ENCODE results near the gene FRAT1.

Gene FRAT1

GRCh38 chr10:97356318-97356914 lies 37.3 kb downstream of the FRAT1 start:
- H3K9me3 ChIP-seq (ENCODE audit: control insufficient read depth, insufficient read depth, low read depth, low read length): no peaks in the 10 kb centered on the region
- H3K4me1 ChIP-seq (ENCODE audit: control insufficient read depth, insufficient read depth, low read length): peaks cover 3% of the 10 kb centered on the region; the same call in 1 of the 2 replicates
- no peak overlapping the region for H3K4me3 ChIP-seq (ENCODE audit: low read depth, low read length)
- peaks cover 68% of the 10 kb centered on the region for H3K36me3 ChIP-seq (ENCODE audit: control insufficient read depth, insufficient read depth, low read length)
- H3K9ac ChIP-seq (ENCODE audit: low read length): no peak overlapping the region
- H3K27ac ChIP-seq (ENCODE audit: low read depth, low read length): no peak overlapping the region
- no peaks in the 10 kb centered on the region for H3K27me3 ChIP-seq (ENCODE audit: control insufficient read depth, insufficient read depth, low read length)

- Histone ChIP-seq H3K27me3 (ENCODE audit: control insufficient read depth, insufficient read depth, low read length) (no peaks in the 10 kb centered on the region), H3K36me3 (ENCODE audit: control insufficient read depth, insufficient read depth, low read length) (peaks cover 68% of the 10 kb centered on the region), H3K9me3 (ENCODE audit: control insufficient read depth, insufficient read depth, low read depth, low read length) (no peaks in the 10 kb centered on the region), H3K27ac (ENCODE audit: low read depth, low read length) (no peak overlapping the region), H3K4me3 (ENCODE audit: low read depth, low read length) (no peak overlapping the region), H3K4me1 (ENCODE audit: control insufficient read depth, insufficient read depth, low read length) (peaks cover 3% of the 10 kb centered on the region; the same call in 1 of the 2 replicates), H3K9ac (ENCODE audit: low read length) (no peak overlapping the region)
These were observed 37.8 kb downstream of the FRAT1 start for GRCh38 chr10:97356918-97357317.

- Histone ChIP-seq H3K9ac (ENCODE audit: low read length) (no peak overlapping the region), H3K27me3 (ENCODE audit: control insufficient read depth, insufficient read depth, low read length) (no peaks in the 10 kb centered on the region), H3K9me3 (ENCODE audit: control insufficient read depth, insufficient read depth, low read depth, low read length) (no peaks in the 10 kb centered on the region), H3K4me3 (ENCODE audit: low read depth, low read length) (no peak overlapping the region), H3K4me1 (ENCODE audit: control insufficient read depth, insufficient read depth, low read length) (peaks cover 3% of the 10 kb centered on the region), H3K36me3 (ENCODE audit: control insufficient read depth, insufficient read depth, low read length) (peaks cover 78% of the 10 kb centered on the region), H3K27ac (ENCODE audit: low read depth, low read length) (no peak overlapping the region)
These were observed 39.3 kb downstream of the FRAT1 start for GRCh38 chr10:97358349-97358748.

- Histone ChIP-seq H3K4me3 (ENCODE audit: low read depth, low read length) (no peak overlapping the region), H3K36me3 (ENCODE audit: control insufficient read depth, insufficient read depth, low read length) (peaks cover 82% of the 10 kb centered on the region), H3K9ac (ENCODE audit: low read length) (no peak overlapping the region), H3K4me1 (ENCODE audit: control insufficient read depth, insufficient read depth, low read length) (peaks cover 3% of the 10 kb centered on the region), H3K27me3 (ENCODE audit: control insufficient read depth, insufficient read depth, low read length) (no peaks in the 10 kb centered on the region), H3K27ac (ENCODE audit: low read depth, low read length) (no peak overlapping the region), H3K9me3 (ENCODE audit: control insufficient read depth, insufficient read depth, low read depth, low read length) (no peaks in the 10 kb centered on the region)
These were observed 39.7 kb downstream of the FRAT1 start for GRCh38 chr10:97358781-97359180.

GRCh38 chr10:97360705-97361536 lies 41.9 kb downstream of the FRAT1 start:
- peaks cover 91% of the 10 kb centered on the region for H3K36me3 ChIP-seq (ENCODE audit: control insufficient read depth, insufficient read depth, low read length)
- H3K9ac ChIP-seq (ENCODE audit: low read length): no peak overlapping the region
- H3K27ac ChIP-seq (ENCODE audit: low read depth, low read length): peak overlapping the region; percentile 44; the same call in 1 of the 2 replicates
- H3K4me1 ChIP-seq (ENCODE audit: control insufficient read depth, insufficient read depth, low read length): no peaks in the 10 kb centered on the region; the same call in 1 of the 2 replicates
- H3K27me3 ChIP-seq (ENCODE audit: control insufficient read depth, insufficient read depth, low read length): no peaks in the 10 kb centered on the region
- H3K4me3 ChIP-seq (ENCODE audit: low read depth, low read length): no peak overlapping the region
- H3K9me3 ChIP-seq (ENCODE audit: control insufficient read depth, insufficient read depth, low read depth, low read length): no peaks in the 10 kb centered on the region

- Histone ChIP-seq H3K9ac (ENCODE audit: low read length) (no peak overlapping the region), H3K36me3 (ENCODE audit: control insufficient read depth, insufficient read depth, low read length) (peaks cover 92% of the 10 kb centered on the region), H3K27me3 (ENCODE audit: control insufficient read depth, insufficient read depth, low read length) (no peaks in the 10 kb centered on the region), H3K9me3 (ENCODE audit: control insufficient read depth, insufficient read depth, low read depth, low read length) (no peaks in the 10 kb centered on the region), H3K27ac (ENCODE audit: low read depth, low read length) (peak overlapping the region; percentile 44; the same call in 1 of the 2 replicates), H3K4me1 (ENCODE audit: control insufficient read depth, insufficient read depth, low read length) (no peaks in the 10 kb centered on the region; the same call in 1 of the 2 replicates), H3K4me3 (ENCODE audit: low read depth, low read length) (no peak overlapping the region)
These were observed 42.4 kb downstream of the FRAT1 start for GRCh38 chr10:97361537-97361901.

GRCh38 chr10:97362310-97363033 lies 43.4 kb downstream of the FRAT1 start:
- Histone ChIP-seq H3K27me3 (ENCODE audit: control insufficient read depth, insufficient read depth, low read length) (no peaks in the 10 kb centered on the region), H3K36me3 (ENCODE audit: control insufficient read depth, insufficient read depth, low read length) (peaks cover 92% of the 10 kb centered on the region), H3K9ac (ENCODE audit: low read length) (no peak overlapping the region), H3K27ac (ENCODE audit: low read depth, low read length) (0 out of 2 replicates have a peak overlapping the region, but pooled peaks have one; percentile 23), H3K4me3 (ENCODE audit: low read depth, low read length) (no peak overlapping the region), H3K4me1 (ENCODE audit: control insufficient read depth, insufficient read depth, low read length) (no peaks in the 10 kb centered on the region; the same call in 1 of the 2 replicates), H3K9me3 (ENCODE audit: control insufficient read depth, insufficient read depth, low read depth, low read length) (no peaks in the 10 kb centered on the region)

- H3K4me1 ChIP-seq (ENCODE audit: control insufficient read depth, insufficient read depth, low read length): no peaks in the 10 kb centered on the region; the same call in 1 of the 2 replicates
- no peak overlapping the region for H3K9ac ChIP-seq (ENCODE audit: low read length)
- H3K27me3 ChIP-seq (ENCODE audit: control insufficient read depth, insufficient read depth, low read length): no peaks in the 10 kb centered on the region
- 0 out of 2 replicates have a peak overlapping the region, but pooled peaks have one; percentile 23 for H3K27ac ChIP-seq (ENCODE audit: low read depth, low read length)
- peaks cover 89% of the 10 kb centered on the region for H3K36me3 ChIP-seq (ENCODE audit: control insufficient read depth, insufficient read depth, low read length)
- H3K9me3 ChIP-seq (ENCODE audit: control insufficient read depth, insufficient read depth, low read depth, low read length): no peaks in the 10 kb centered on the region
- no peak overlapping the region for H3K4me3 ChIP-seq (ENCODE audit: low read depth, low read length)
These were observed 44.0 kb downstream of the FRAT1 start for GRCh38 chr10:97363071-97363470.

- no peak overlapping the region for H3K27ac ChIP-seq (ENCODE audit: low read depth, low read length)
These were observed 46.8 kb downstream of the FRAT1 start for GRCh38 chr10:97365761-97366351.

GRCh38 chr10:97366572-97366971 lies 47.5 kb downstream of the FRAT1 start:
- Histone ChIP-seq H3K9me3 (ENCODE audit: control insufficient read depth, insufficient read depth, low read depth, low read length) (no peaks in the 10 kb centered on the region), H3K9ac (ENCODE audit: low read length) (no peak overlapping the region), H3K27me3 (ENCODE audit: control insufficient read depth, insufficient read depth, low read length) (no peaks in the 10 kb centered on the region), H3K4me1 (ENCODE audit: control insufficient read depth, insufficient read depth, low read length) (no peaks in the 10 kb centered on the region; the same call in 1 of the 2 replicates), H3K27ac (ENCODE audit: low read depth, low read length) (no peak overlapping the region; the same call in 1 of the 2 replicates), H3K36me3 (ENCODE audit: control insufficient read depth, insufficient read depth, low read length) (peaks cover 86% of the 10 kb centered on the region), H3K4me3 (ENCODE audit: low read depth, low read length) (no peak overlapping the region)

More at GRCh38 chr10:97365761-97366351, 46.8 kb downstream of the FRAT1 start:
- no peaks in the 10 kb centered on the region for H3K27me3 ChIP-seq (ENCODE audit: control insufficient read depth, insufficient read depth, low read length)
- H3K4me1 ChIP-seq (ENCODE audit: control insufficient read depth, insufficient read depth, low read length): no peaks in the 10 kb centered on the region; the same call in 1 of the 2 replicates
- no peak overlapping the region for H3K9ac ChIP-seq (ENCODE audit: low read length)
- no peaks in the 10 kb centered on the region for H3K9me3 ChIP-seq (ENCODE audit: control insufficient read depth, insufficient read depth, low read depth, low read length)
- H3K36me3 ChIP-seq (ENCODE audit: control insufficient read depth, insufficient read depth, low read length): peaks cover 86% of the 10 kb centered on the region
- no peak overlapping the region for H3K4me3 ChIP-seq (ENCODE audit: low read depth, low read length)

All from HUES6 (cell line).